NCI-H1930 (cell line): ENCODE data around the gene NECAB3.

ENCODE experiments used
- DNase-seq, 2 experiments: peaks; one replicate each; lab custom pipeline; 2025; lab: John Stamatoyannopoulos, UW

Gene NECAB3

GRCh38 chr20:33664085-33664761, 10.0 kb downstream of the NECAB3 start:
- DNase-seq: no peak

- peak; percentile 59 to 82 for DNase-seq
These were observed 10.8 kb downstream of the NECAB3 start for GRCh38 chr20:33663161-33664084.

- DNase-seq: no peak
These were observed 12.1 kb downstream of the NECAB3 start, which contains the start of gene C20orf144 for GRCh38 chr20:33662172-33662571. TSS of gene C20orf144 (plus strand) at chr20:33662327. CDS start at chr20:33662346, 19 bp downstream.

- DNase-seq: no peak
These were observed 13.6 kb downstream of the NECAB3 start for GRCh38 chr20:33660685-33661058.

- DNase-seq: no peak
These were observed 14.1 kb downstream of the NECAB3 start for GRCh38 chr20:33660035-33660684.

GRCh38 chr20:33659341-33660034, 14.7 kb downstream of the NECAB3 start:
- DNase-seq: no peak

GRCh38 chr20:33658929-33659328, 15.3 kb downstream of the NECAB3 start:
- no peak for DNase-seq

- no peak for DNase-seq
These were observed 15.7 kb downstream of the NECAB3 start for GRCh38 chr20:33658510-33658909.

GRCh38 chr20:33657704-33658095, 16.5 kb downstream of the NECAB3 start:
- no peak for DNase-seq

- no peak for DNase-seq
These were observed 17.2 kb downstream of the NECAB3 start for GRCh38 chr20:33656783-33657703.

- no peak for DNase-seq
These were observed 18.0 kb downstream of the NECAB3 start for GRCh38 chr20:33656010-33656782.

- no peak for DNase-seq
These were observed 19.1 kb downstream of the NECAB3 start for GRCh38 chr20:33655164-33655563.

- DNase-seq: no peak
These were observed 19.5 kb downstream of the NECAB3 start for GRCh38 chr20:33654680-33655161.

GRCh38 chr20:33653900-33654596, 20.2 kb downstream of the NECAB3 start:
- DNase-seq: peak in 1 of 2 experiments; percentile 47

- DNase-seq: peak; percentile 49 to 70
These were observed 20.9 kb downstream of the NECAB3 start for GRCh38 chr20:33653218-33653899.

- DNase-seq: no peak
These were observed 22.6 kb downstream of the NECAB3 start for GRCh38 chr20:33651562-33652048.

GRCh38 chr20:33650753-33651561, 23.3 kb downstream of the NECAB3 start:
- no peak for DNase-seq
